22Rv1 (cell line): ENCODE measurements around the gene MND1.

Experiments
- CTCF ChIP-seq: fragments of 450-650 bp; IDR thresholded peaks from 2 replicates; pipeline ENCODE4 v1.5.1; 2017; ENCODE audit warnings: mild to moderate bottlenecking
- ZFX ChIP-seq: fragments of 450-650 bp; IDR thresholded peaks from 2 replicates; pipeline ENCODE4 v1.6.1; 2017; ENCODE audit warnings: antibody characterized with exemption, borderline replicate concordance

- no peak for TF ChIP-seq CTCF
- TF ChIP-seq ZFX = no peak
Observed at GRCh38 chr4:153419029-153419428, 74.5 kb downstream of the MND1 start.
